GM12801 (cell line): ENCODE results near the gene CCR9.

ENCODE experiments used
- CTCF ChIP-seq: IDR thresholded peaks from one replicate; pipeline ENCODE4 v1.5.1; 2011; ENCODE audit warnings: control low read depth; ENCODE audit not compliant: insufficient read length; ENCODE audit errors: extremely low read depth

CCR9 gene

GRCh38 chr3:45904931-45905330, 18.6 kb downstream of the CCR9 start:
- TF ChIP-seq CTCF: no peak

GRCh38 chr3:45905755-45906154, 19.4 kb downstream of the CCR9 start:
- no peak for TF ChIP-seq CTCF

GRCh38 chr3:45906681-45907407, 20.5 kb downstream of the CCR9 start:
- TF ChIP-seq CTCF: no peak

- TF ChIP-seq CTCF: no peak
Observed at GRCh38 chr3:45907769-45908705, 21.7 kb downstream of the CCR9 start.

- TF ChIP-seq CTCF: no peak
Observed at GRCh38 chr3:45908761-45909160, 22.4 kb downstream of the CCR9 start.

- no peak for TF ChIP-seq CTCF
Observed at GRCh38 chr3:45909542-45909941, 23.2 kb downstream of the CCR9 start.

- no peak for TF ChIP-seq CTCF
Observed at GRCh38 chr3:45910892-45911291, 24.5 kb downstream of the CCR9 start.
